RWPE1 (cell line): Measurements from ENCODE around the gene CHST3.
A peak's percentile ranks its signal among the peaks of the same experiment; 100 is the strongest.

Experiments
- CTCF ChIA-PET: fragments of 350-600 bp; sonication (Branson Sonifier 250); formaldehyde crosslinking; extraction: SDS; loops from one replicate; lab custom pipeline; 2021; lab: Yijun Ruan, JAX
- POLR2A ChIA-PET: fragments of 400-600 bp; formaldehyde crosslinking; extraction: SDS; loops from one replicate; lab custom pipeline; 2020; ENCODE audit warnings: antibody characterized with exemption; ENCODE audit not compliant: low non-redundant PET; lab: Yijun Ruan, JAX
- DNase-seq: peaks from one replicate; pipeline ENCODE4 v3.0.0; 2012; ENCODE audit warnings: low spot score
- H3K27ac ChIP-seq: fragments of 450-650 bp; 2 replicates; pipeline ENCODE4 v1.5.1; 2017
- CTCF ChIP-seq: fragments of 450-650 bp; conservative IDR thresholded peaks from 2 replicates; pipeline ENCODE4 v1.5.1; 2017; ENCODE audit warnings: low read depth, mild to moderate bottlenecking

The CHST3 gene

GRCh38 chr10:72038458-72039001 lies 74.3 kb downstream of the CHST3 start:
- ChIA-PET CTCF (interaction anchor here (0.6 to 1.1 kb wide), 2 partner anchors 142 to 159 kb away, joined by 3 read pairs; no protein-coding TSS in a partner anchor), POLR2A (interaction anchor here (0.5 kb wide), 1 partner anchor 129 kb away, joined by 3 read pairs; no protein-coding TSS in a partner anchor)
- DNase-seq: no peak
- no peak overlapping the region for H3K27ac ChIP-seq
- TF ChIP-seq CTCF: no peak

- CTCF ChIA-PET: interaction anchor here (0.6 kb wide), 3 partner anchors 57 to 1113 kb away, joined by 3 to 6 read pairs (median 4); no protein-coding TSS in a partner anchor
- H3K27ac ChIP-seq: no peak overlapping the region
- POLR2A ChIA-PET: no interaction called here
These were observed 75.2 kb downstream of the CHST3 start for GRCh38 chr10:72039377-72039776.

GRCh38 chr10:72041491-72041890 lies 77.3 kb downstream of the CHST3 start:
- ChIA-PET CTCF (interaction anchor here (0.6 kb wide), 2 partner anchors 13 to 145 kb away, joined by 3 to 4 read pairs; no protein-coding TSS in a partner anchor), POLR2A (no interaction called here)
- H3K27ac ChIP-seq: peak overlapping the region; percentile 11
- TF ChIP-seq CTCF: no peak
- DNase-seq: no peak

More at GRCh38 chr10:72039377-72039776, 75.2 kb downstream of the CHST3 start:
- TF ChIP-seq CTCF: no peak
- no peak for DNase-seq

GRCh38 chr10:72043016-72043834 lies 79.0 kb downstream of the CHST3 start:
- no peak for TF ChIP-seq CTCF
- H3K27ac ChIP-seq: peak overlapping the region; percentile 85; the same call in 1 of the 2 replicates
- CTCF ChIA-PET: interaction anchor here (0.8 kb wide), 1 partner anchor 147 kb away, joined by 6 read pairs; no protein-coding TSS in a partner anchor
- POLR2A ChIA-PET: no interaction called here
- DNase-seq: no peak

- no peak; the same call in 1 of the 2 replicates for TF ChIP-seq CTCF
- CTCF ChIA-PET: interaction anchor here (0.5 to 1.6 kb wide), 6 partner anchors 74 to 148 kb away, joined by 3 to 12 read pairs (median 4); no protein-coding TSS in a partner anchor
- peak; percentile 52 for DNase-seq
- H3K27ac ChIP-seq: peak overlapping the region; percentile 85
- POLR2A ChIA-PET: no interaction called here
These were observed 80.3 kb downstream of the CHST3 start for GRCh38 chr10:72044417-72045041.

- peak overlapping the region; percentile 38; the same call in 1 of the 2 replicates for H3K27ac ChIP-seq
- CTCF ChIA-PET: interaction anchor here (1.6 kb wide), 1 partner anchor 149 kb away, joined by 12 read pairs; no protein-coding TSS in a partner anchor
- POLR2A ChIA-PET: interaction anchor here (0.5 kb wide), 1 partner anchor 179 kb away, joined by 3 read pairs; no protein-coding TSS in a partner anchor
- no peak for TF ChIP-seq CTCF
- no peak for DNase-seq
These were observed 81.4 kb downstream of the CHST3 start for GRCh38 chr10:72045586-72045985.
